Endodermal cell (in vitro differentiated cells): Measurements from ENCODE around the gene STK39. TPM values are rescaled to one million over a fixed set of nuclear protein-coding genes. Genes with fewer than 3 reads are reported as not detected.

ENCODE experiments used
- DNase-seq: peaks from one replicate; pipeline ENCODE4 v3.0.0-alpha.2; 2017
- H3K27ac ChIP-seq: 2 replicates; pipeline ENCODE4 v1.5.1; 2013; ENCODE audit warnings: mild to moderate bottlenecking, low read depth, low read length, moderate library complexity
- H3K27me3 ChIP-seq: 2 replicates; pipeline ENCODE4 v1.6.1; 2013; ENCODE audit warnings: mild to moderate bottlenecking, low read length, moderate library complexity; ENCODE audit not compliant: insufficient read depth, control insufficient read depth, poor library complexity, severe bottlenecking
- H3K36me3 ChIP-seq: 2 replicates; pipeline ENCODE4 v1.7.0; 2013; ENCODE audit warnings: mild to moderate bottlenecking, low read length, moderate library complexity; ENCODE audit not compliant: control insufficient read depth, insufficient read depth
- H3K4me1 ChIP-seq: one replicate; pipeline ENCODE4 v1.7.0; 2013; ENCODE audit warnings: low read length; ENCODE audit not compliant: control insufficient read depth, insufficient read depth
- H3K4me3 ChIP-seq: 2 replicates; pipeline ENCODE4 v1.5.1; 2013; ENCODE audit warnings: mild to moderate bottlenecking, low read length, moderate library complexity
- H3K9ac ChIP-seq: 2 replicates; pipeline ENCODE4 v1.6.1; 2013; ENCODE audit warnings: mild to moderate bottlenecking, low read length, moderate library complexity; ENCODE audit not compliant: poor library complexity, severe bottlenecking; ENCODE audit errors: extremely low read depth
- H3K9me3 ChIP-seq: 2 replicates; pipeline ENCODE4 v1.6.1; 2013; ENCODE audit warnings: mild to moderate bottlenecking, low read length, moderate library complexity; ENCODE audit not compliant: control insufficient read depth
- H3K27ac Mint-ChIP-seq: 2 replicates; pipeline ENCODE4 v1.8.0; 2020; ENCODE audit warnings: mixed read lengths
- H3K27me3 Mint-ChIP-seq: 2 replicates; pipeline ENCODE4 v1.8.0; 2021; ENCODE audit warnings: mild to moderate bottlenecking, mixed read lengths; ENCODE audit not compliant: insufficient read depth
- H3K36me3 Mint-ChIP-seq: 2 replicates; pipeline ENCODE4 v1.8.0; 2020; ENCODE audit warnings: low read depth, mixed read lengths
- H3K4me1 Mint-ChIP-seq: 2 replicates; pipeline ENCODE4 v1.8.0; 2020; ENCODE audit warnings: mixed read lengths
- H3K4me3 Mint-ChIP-seq: 2 replicates; pipeline ENCODE4 v1.8.0; 2020; ENCODE audit warnings: mild to moderate bottlenecking, moderate library complexity, mixed read lengths
- H3K9me3 Mint-ChIP-seq: 2 replicates; pipeline ENCODE4 v1.8.0; 2020; ENCODE audit warnings: mild to moderate bottlenecking, mixed read lengths
- CTCF ChIP-seq: fragments of 200-600 bp; sonication (generic); conservative IDR thresholded peaks from 2 replicates; pipeline ENCODE4 v1.5.0; 2021; ENCODE audit warnings: antibody characterized with exemption, mild to moderate bottlenecking
- WGBS, 2 experiments: methylation state at CpG; one replicate each; pipeline versions ENCODE4 v1.1.5 to v1.1.7; 2013; ENCODE audit warnings: missing lambda C conversion rate in 2 of 2, mixed read lengths in 1 of 2; ENCODE audit not compliant: insufficient coverage in 1 of 2, insufficient read length in 1 of 2; 5-methylcytosine and 5-hydroxymethylcytosine counted together
- total RNA-seq, 2 donors: library from RNA; stranded (reverse); fragmentation: NEBNext Ultra II Directional in 1 of 2; extraction: Animal tissue kit (Norgen Biotek cat#: 25700) in 1 of 2; gene quantifications; 2 replicates in 1 of 2; 3 replicates in 1 of 2; pipeline ENCODE4 v1.2.1, GENCODE V29; 2021

The STK39 gene
- total RNA-seq, 2 donors from 2014 or later, result 22.3 to 31.5 TPM

GRCh38 chr2:168058675-168059074 lies 188.7 kb downstream of the STK39 start:
- DNase-seq, result no peak
- Mint-ChIP-seq H3K27ac (no peak overlapping the region), H3K9me3 (no peaks in the 10 kb centered on the region), H3K36me3 (peaks cover 5% of the 10 kb centered on the region), H3K27me3 (no peaks in the 10 kb centered on the region), H3K4me3 (no peak overlapping the region), H3K4me1 (peaks cover 8% of the 10 kb centered on the region)
- H3K9me3 ChIP-seq, result no peaks in the 10 kb centered on the region
- no peak overlapping the region for H3K27ac ChIP-seq
- WGBS, 2 experiments, result 93 to 95% methylated on average over 3 of the region's 3 CpGs
- TF ChIP-seq CTCF, result no peak
- no peaks in the 10 kb centered on the region for H3K27me3 ChIP-seq
- peaks cover 7% of the 10 kb centered on the region for H3K4me1 ChIP-seq
- H3K36me3 ChIP-seq, result no peaks in the 10 kb centered on the region
- no peak overlapping the region for H3K4me3 ChIP-seq
- no peak overlapping the region for H3K9ac ChIP-seq

- H3K9me3 Mint-ChIP-seq, result no peaks in the 10 kb centered on the region
Measured at GRCh38 chr2:168056242-168056787, 191.1 kb downstream of the STK39 start.

GRCh38 chr2:168054657-168055056 lies 192.7 kb downstream of the STK39 start:
- no peaks in the 10 kb centered on the region for H3K27me3 Mint-ChIP-seq
- no peaks in the 10 kb centered on the region for H3K36me3 Mint-ChIP-seq
- Histone ChIP-seq H3K4me1 (peaks cover 9% of the 10 kb centered on the region), H3K27ac (no peak overlapping the region), H3K27me3 (no peaks in the 10 kb centered on the region), H3K9me3 (no peaks in the 10 kb centered on the region), H3K9ac (no peak overlapping the region), H3K36me3 (no peaks in the 10 kb centered on the region), H3K4me3 (no peak overlapping the region)
- H3K4me3 Mint-ChIP-seq, result no peak overlapping the region
- H3K4me1 Mint-ChIP-seq, result peaks cover 25% of the 10 kb centered on the region
- no peak overlapping the region for H3K27ac Mint-ChIP-seq
- WGBS, 2 experiments, result 62 to 100% methylated on average over 1 to 5 of the region's 5 CpGs
- H3K9me3 Mint-ChIP-seq, result no peaks in the 10 kb centered on the region
- TF ChIP-seq CTCF, result no peak
- no peak for DNase-seq

More at GRCh38 chr2:168056242-168056787, 191.1 kb downstream of the STK39 start:
- H3K36me3 Mint-ChIP-seq, result peaks cover 3% of the 10 kb centered on the region
- H3K4me3 ChIP-seq, result no peak overlapping the region
- no peaks in the 10 kb centered on the region for H3K27me3 ChIP-seq
- WGBS, 2 experiments, result 90% methylated on average over 9 of the region's 9 CpGs; no CpG with 5 or more reads in 1 of the 2 experiments
- H3K27ac Mint-ChIP-seq, result no peak overlapping the region
- DNase-seq, result peak; percentile 54
- no peak overlapping the region for H3K9ac ChIP-seq
- peaks cover 7% of the 10 kb centered on the region for H3K4me1 ChIP-seq
- no peak overlapping the region for H3K4me3 Mint-ChIP-seq
- no peak overlapping the region for H3K27ac ChIP-seq
- H3K27me3 Mint-ChIP-seq, result no peaks in the 10 kb centered on the region
- no peak for TF ChIP-seq CTCF
- H3K9me3 ChIP-seq, result no peaks in the 10 kb centered on the region
- peaks cover 10% of the 10 kb centered on the region for H3K4me1 Mint-ChIP-seq
- no peaks in the 10 kb centered on the region for H3K36me3 ChIP-seq
